Nephron progenitor cell (in vitro differentiated cells): ENCODE results near the gene SMCO4.
A peak's percentile ranks its signal among the peaks of the same experiment; 100 is the strongest.

Experiments used
- DNase-seq: peaks from one replicate; pipeline ENCODE4 v3.0.0; 2021
- H3K27ac Mint-ChIP-seq: 2 replicates; pipeline ENCODE4 v1.8.0; 2021; ENCODE audit warnings: mild to moderate bottlenecking, moderate library complexity, mixed read lengths
- H3K27me3 Mint-ChIP-seq: 2 replicates; pipeline ENCODE4 v1.8.0; 2021; ENCODE audit warnings: mild to moderate bottlenecking, low read depth, mixed read lengths; ENCODE audit not compliant: poor library complexity
- H3K36me3 Mint-ChIP-seq: 2 replicates; pipeline ENCODE4 v1.8.0; 2021; ENCODE audit warnings: low read depth, mixed read lengths
- H3K4me1 Mint-ChIP-seq: 2 replicates; pipeline ENCODE4 v1.8.0; 2021; ENCODE audit warnings: mixed read lengths
- H3K4me3 Mint-ChIP-seq: 2 replicates; pipeline ENCODE4 v1.8.0; 2021; ENCODE audit warnings: mild to moderate bottlenecking, moderate library complexity, mixed read lengths
- H3K9me3 Mint-ChIP-seq: 2 replicates; pipeline ENCODE4 v1.8.0; 2021; ENCODE audit warnings: mild to moderate bottlenecking, moderate library complexity, mixed read lengths
- CTCF ChIP-seq: fragments of 200-600 bp; sonication (generic); IDR thresholded peaks from 2 replicates; pipeline ENCODE4 v1.5.0; 2021; ENCODE audit warnings: antibody characterized with exemption

SMCO4 gene

GRCh38 chr11:93500759-93501158 is 42.4 kb downstream of the SMCO4 start:
- no peak for TF ChIP-seq CTCF
- no peak for DNase-seq
- Mint-ChIP-seq H3K9me3 (peaks cover 4% of the 10 kb centered on the region), H3K27ac (no peak overlapping the region), H3K4me1 (peaks cover 20% of the 10 kb centered on the region), H3K27me3 (no peaks in the 10 kb centered on the region), H3K4me3 (no peak overlapping the region), H3K36me3 (peaks cover 49% of the 10 kb centered on the region)

- DNase-seq: no peak
- peaks cover 31% of the 10 kb centered on the region for H3K4me1 Mint-ChIP-seq
- peaks cover 4% of the 10 kb centered on the region for H3K9me3 Mint-ChIP-seq
- no peaks in the 10 kb centered on the region for H3K27me3 Mint-ChIP-seq
- H3K36me3 Mint-ChIP-seq: peaks cover 34% of the 10 kb centered on the region
- TF ChIP-seq CTCF: no peak
- no peak overlapping the region for H3K4me3 Mint-ChIP-seq
- H3K27ac Mint-ChIP-seq: peak overlapping the region; percentile 52
Measured at GRCh38 chr11:93498641-93499040, 44.5 kb downstream of the SMCO4 start.

GRCh38 chr11:93498161-93498560 is 45.0 kb downstream of the SMCO4 start:
- Mint-ChIP-seq H3K4me3 (no peak overlapping the region), H3K36me3 (peaks cover 34% of the 10 kb centered on the region), H3K4me1 (peaks cover 35% of the 10 kb centered on the region), H3K9me3 (no peaks in the 10 kb centered on the region), H3K27me3 (no peaks in the 10 kb centered on the region), H3K27ac (no peak overlapping the region)
- no peak for DNase-seq
- TF ChIP-seq CTCF: no peak

DNA sequence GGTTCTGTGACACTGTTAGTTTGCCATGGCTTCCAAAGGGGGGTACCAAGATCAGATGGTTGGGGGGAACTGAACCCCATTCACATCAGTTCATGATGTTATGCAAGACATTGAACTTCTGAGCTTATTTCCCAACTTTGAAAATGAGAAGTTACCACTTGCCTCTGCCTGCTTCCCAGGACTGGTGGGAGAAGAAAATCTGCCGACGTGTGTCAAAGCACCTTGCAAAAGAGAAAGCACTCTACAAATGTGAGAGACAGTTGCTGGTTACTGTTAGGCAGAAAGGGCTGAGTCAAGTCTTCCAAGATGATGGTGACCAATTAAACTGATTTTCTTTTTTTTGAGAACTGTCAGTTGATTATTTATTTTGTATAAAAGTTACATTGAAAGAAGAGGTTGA is 45.6 kb downstream of the SMCO4 start:
- Mint-ChIP-seq H3K4me1 (peaks cover 35% of the 10 kb centered on the region), H3K27ac (peak overlapping the region; percentile 17), H3K9me3 (no peaks in the 10 kb centered on the region), H3K4me3 (no peak overlapping the region), H3K36me3 (peaks cover 28% of the 10 kb centered on the region), H3K27me3 (no peaks in the 10 kb centered on the region)
- no peak for DNase-seq
- no peak for TF ChIP-seq CTCF

- H3K27ac Mint-ChIP-seq: no peak overlapping the region
- DNase-seq: no peak
- H3K4me3 Mint-ChIP-seq: no peak overlapping the region
- peaks cover 40% of the 10 kb centered on the region for H3K4me1 Mint-ChIP-seq
- peaks cover 4% of the 10 kb centered on the region for H3K27me3 Mint-ChIP-seq
- H3K9me3 Mint-ChIP-seq: no peaks in the 10 kb centered on the region
- TF ChIP-seq CTCF: no peak
- H3K36me3 Mint-ChIP-seq: peaks cover 16% of the 10 kb centered on the region
Measured at GRCh38 chr11:93494357-93494756, 48.8 kb downstream of the SMCO4 start.

GRCh38 chr11:93493252-93493897 is 49.8 kb downstream of the SMCO4 start:
- H3K4me1 Mint-ChIP-seq: peaks cover 32% of the 10 kb centered on the region
- H3K27me3 Mint-ChIP-seq: peaks cover 4% of the 10 kb centered on the region
- no peak for DNase-seq
- H3K9me3 Mint-ChIP-seq: no peaks in the 10 kb centered on the region
- TF ChIP-seq CTCF: no peak
- peaks cover 16% of the 10 kb centered on the region for H3K36me3 Mint-ChIP-seq
- H3K4me3 Mint-ChIP-seq: no peak overlapping the region
- H3K27ac Mint-ChIP-seq: no peak overlapping the region
